ENCODE data around the gene FES.

FES gene

GRCh38 chr15:90930861-90931574 lies 46.7 kb downstream of the FES start:
- no peak for DNase-seq (ENCODE audit: low read depth, low spot score)

DNA sequence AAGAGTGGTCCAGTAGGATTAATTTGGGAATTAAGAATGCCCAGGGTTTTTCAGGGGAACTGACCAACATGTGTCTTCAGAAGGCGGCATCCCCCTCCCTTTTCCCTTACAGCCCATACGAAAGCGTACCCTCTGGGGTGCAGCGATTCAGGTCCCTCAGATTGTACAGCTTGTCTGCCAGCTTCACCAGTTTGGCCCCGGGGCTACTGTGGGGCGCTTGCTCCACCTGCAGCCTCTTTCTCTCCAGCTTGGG lies 47.2 kb downstream of the FES start:
- no peak for DNase-seq (ENCODE audit: low read depth, low spot score)

- peak; percentile 47 for DNase-seq (ENCODE audit: low read depth, low spot score)
Measured at GRCh38 chr15:90931828-90932659, 47.7 kb downstream of the FES start, which contains the start of gene HDDC3. Gene HDDC3 (minus strand): TSS chr15:90932549. CDS start chr15:90932540, 9 bp downstream.

GRCh38 chr15:90932660-90932991 lies 48.3 kb downstream of the FES start:
- no peak for DNase-seq (ENCODE audit: low read depth, low spot score)

DNA sequence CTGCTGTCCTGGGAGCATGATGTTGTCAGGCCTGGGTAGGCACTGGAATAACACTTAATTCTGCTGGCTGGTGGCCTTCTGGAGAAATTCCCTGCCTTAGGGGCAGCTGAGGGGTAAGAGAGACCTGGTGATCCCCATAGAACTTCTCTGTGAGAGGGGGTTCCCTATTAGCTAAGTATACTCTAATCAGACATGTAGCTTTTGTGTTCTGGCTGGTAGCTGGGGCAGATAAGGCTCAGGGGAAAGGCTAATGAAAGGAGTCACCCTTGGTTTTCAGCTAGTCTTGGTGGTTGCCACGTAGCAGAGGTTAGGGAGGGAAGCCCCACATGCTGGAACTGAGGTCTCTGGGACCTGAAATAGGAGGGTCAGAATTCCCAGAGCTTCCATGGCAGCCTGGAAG lies 49.0 kb downstream of the FES start:
- DNase-seq (ENCODE audit: low read depth, low spot score): no peak

- peak; percentile 57 for DNase-seq (ENCODE audit: low read depth, low spot score)
Measured at GRCh38 chr15:90934256-90934948, 50.1 kb downstream of the FES start.

DNA sequence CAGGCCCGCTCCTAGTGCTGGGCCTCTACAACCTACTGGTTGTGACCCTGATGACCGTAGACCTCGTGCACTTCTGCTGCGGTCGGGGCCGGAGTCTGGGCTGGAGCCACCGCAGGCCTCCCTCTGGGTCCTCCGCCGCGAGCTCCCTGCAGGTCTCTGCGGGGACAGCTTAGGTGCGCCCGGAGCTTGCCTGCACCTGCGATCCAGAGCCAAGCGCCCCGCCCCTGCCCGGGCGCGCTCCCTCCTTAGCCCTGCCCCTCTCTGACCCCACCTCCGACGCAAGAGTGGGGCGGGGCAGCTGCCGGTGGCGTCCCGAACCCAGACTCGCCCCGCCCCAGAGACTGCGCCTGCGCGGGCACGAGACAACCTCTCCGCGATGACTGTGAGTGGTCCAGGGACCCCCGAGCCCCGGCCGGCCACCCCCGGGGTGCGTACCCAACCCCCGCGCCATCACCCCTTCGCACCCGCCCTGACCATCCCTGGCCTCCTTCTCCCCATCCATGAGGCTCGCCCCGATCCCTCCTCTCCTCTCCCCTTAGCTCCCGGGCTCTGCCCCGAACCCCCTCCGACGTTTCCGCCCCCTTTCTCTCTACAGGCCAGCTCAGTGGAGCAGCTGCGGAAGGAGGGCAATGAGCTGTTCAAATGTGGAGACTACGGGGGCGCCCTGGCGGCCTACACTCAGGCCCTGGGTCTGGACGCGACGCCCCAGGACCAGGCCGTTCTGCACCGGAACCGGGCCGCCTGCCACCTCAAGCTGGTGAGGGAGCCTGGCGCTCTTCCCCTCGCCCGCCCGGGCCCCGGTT lies 50.8 kb downstream of the FES start, which contains the start of gene UNC45A:
UNC45A (plus strand) TSS at position 337 of the 803 bp plus-strand sequence; CDS start at position 377, 40 bp downstream.
- peak; percentile 52 for DNase-seq (ENCODE audit: low read depth, low spot score)

DNA sequence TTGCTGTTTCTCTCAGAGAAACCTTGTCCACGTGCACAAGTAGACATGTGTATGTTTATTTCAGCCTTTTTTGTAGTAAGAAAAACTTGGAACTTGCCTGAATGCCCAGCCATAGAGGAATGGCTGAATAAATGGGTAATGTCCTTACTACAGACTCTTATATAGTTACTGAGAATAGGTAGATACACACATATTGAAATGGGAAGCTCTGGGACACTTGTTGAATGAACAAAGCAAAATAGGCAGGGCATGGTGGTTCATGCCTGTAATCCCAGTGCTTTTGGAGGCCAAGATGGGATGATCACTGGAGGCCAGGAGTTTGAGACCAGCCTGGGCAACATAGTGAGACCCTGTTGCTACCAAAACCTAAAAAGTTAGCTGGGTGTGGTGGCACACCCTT lies 52.5 kb downstream of the FES start:
- DNase-seq (ENCODE audit: low read depth, low spot score): no peak

GRCh38 chr15:90938261-90938660 lies 54.0 kb downstream of the FES start:
- no peak for DNase-seq (ENCODE audit: low read depth, low spot score)

GRCh38 chr15:90939756-90940155 lies 55.5 kb downstream of the FES start:
- DNase-seq (ENCODE audit: low read depth, low spot score): no peak

GRCh38 chr15:90941038-90941437 lies 56.7 kb downstream of the FES start:
- no peak for DNase-seq (ENCODE audit: low read depth, low spot score)

GRCh38 chr15:90942354-90943120 lies 58.2 kb downstream of the FES start:
- DNase-seq (ENCODE audit: low read depth, low spot score): no peak

DNA sequence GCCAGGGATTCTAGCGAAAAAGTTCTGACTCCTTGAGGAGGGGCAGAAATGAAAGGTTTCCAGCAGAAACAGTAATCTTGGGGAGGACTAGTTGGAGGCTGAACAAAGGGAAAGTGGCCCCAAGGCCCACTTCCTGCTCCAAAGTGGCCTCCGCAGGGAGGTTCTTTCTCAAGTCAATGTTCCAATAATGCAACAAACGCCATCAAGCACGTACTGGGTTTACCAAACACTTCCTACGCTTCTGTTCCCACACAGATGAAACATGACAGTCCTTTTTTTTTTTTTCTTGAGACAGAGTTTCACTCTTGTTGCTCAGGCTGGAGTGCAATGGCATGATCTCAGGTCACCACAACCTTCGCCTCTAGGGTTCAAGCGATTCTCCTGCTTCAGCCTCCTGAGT lies 60.8 kb downstream of the FES start:
- no peak for DNase-seq (ENCODE audit: low read depth, low spot score)

All from smooth muscle cell of the brain vasculature (primary cell).